ENCODE results near the gene FGF19. TPM values are rescaled to one million over a fixed set of nuclear protein-coding genes. Genes with fewer than 3 reads are reported as not detected.
"Not testable (repeated sequence)": the region's sequence is repeated elsewhere in the genome, so short reads cannot be mapped to it uniquely, and the experiment has no call there.

Gene FGF19
- polyA plus RNA-seq, 1 experiment: not detected

GRCh38 chr11:69698362-69698761 lies 5.5 kb downstream of the FGF19 start:
- TF ChIP-seq CTCF (IDR thresholded peaks at IDR 0.05; ENCODE audit: insufficient read depth, low read depth, low read length): no peak
- CTCF ChIA-PET: interaction anchor here (0.9 to 1.2 kb wide), 3 partner anchors 10 to 217 kb away, joined by 3 to 4 read pairs (median 4); no protein-coding TSS in a partner anchor
- H3K27me3 ChIP-seq (ENCODE audit: control insufficient read depth, insufficient read depth, low read length): peaks cover 25% of the 10 kb centered on the region

GRCh38 chr11:69697861-69698260 lies 6.0 kb downstream of the FGF19 start:
- POLR2A ChIA-PET: no interaction called here
- Histone ChIP-seq H3K36me3 (ENCODE audit: control insufficient read depth, insufficient read depth, low read length) (no peaks in the 10 kb centered on the region), H3K4me3 (ENCODE audit: low read depth, low read length) (no peak overlapping the region), H3K27me3 (ENCODE audit: control insufficient read depth, insufficient read depth, low read length) (peaks cover 20% of the 10 kb centered on the region)
- no peak for TF ChIP-seq CTCF (IDR thresholded peaks at IDR 0.05; ENCODE audit: insufficient read depth, low read depth, low read length)
- no peak for DNase-seq (ENCODE audit: low read depth)
- CTCF ChIA-PET: no interaction called here

More at GRCh38 chr11:69698362-69698761, 5.5 kb downstream of the FGF19 start:
- Histone ChIP-seq H3K36me3 (ENCODE audit: control insufficient read depth, insufficient read depth, low read length) (no peaks in the 10 kb centered on the region), H3K4me3 (ENCODE audit: low read depth, low read length) (no peak overlapping the region)
- DNase-seq (ENCODE audit: low read depth): no peak
- POLR2A ChIA-PET: no interaction called here

- peaks cover 18% of the 10 kb centered on the region for H3K27me3 ChIP-seq (ENCODE audit: control insufficient read depth, insufficient read depth, low read length)
Measured at GRCh38 chr11:69697469-69697843, 6.4 kb downstream of the FGF19 start.

GRCh38 chr11:69696749-69697468 lies 6.9 kb downstream of the FGF19 start:
- H3K36me3 ChIP-seq (ENCODE audit: control insufficient read depth, insufficient read depth, low read length): no peaks in the 10 kb centered on the region
- no peak for TF ChIP-seq CTCF (IDR thresholded peaks at IDR 0.05; ENCODE audit: insufficient read depth, low read depth, low read length)
- no peak overlapping the region for H3K4me3 ChIP-seq (ENCODE audit: low read depth, low read length)
- CTCF ChIA-PET: interaction anchor here (0.6 kb wide), 1 partner anchor 213 kb away, joined by 3 read pairs; no protein-coding TSS in a partner anchor
- peaks cover 19% of the 10 kb centered on the region for H3K27me3 ChIP-seq (ENCODE audit: control insufficient read depth, insufficient read depth, low read length)
- no peak for DNase-seq (ENCODE audit: low read depth)
- POLR2A ChIA-PET: no interaction called here

More at GRCh38 chr11:69697469-69697843, 6.4 kb downstream of the FGF19 start:
- ChIA-PET CTCF (no interaction called here), POLR2A (no interaction called here)
- H3K36me3 ChIP-seq (ENCODE audit: control insufficient read depth, insufficient read depth, low read length): no peaks in the 10 kb centered on the region
- TF ChIP-seq CTCF (IDR thresholded peaks at IDR 0.05; ENCODE audit: insufficient read depth, low read depth, low read length): no peak
- DNase-seq (ENCODE audit: low read depth): no peak
- no peak overlapping the region for H3K4me3 ChIP-seq (ENCODE audit: low read depth, low read length)

- peaks cover 16% of the 10 kb centered on the region for H3K27me3 ChIP-seq (ENCODE audit: control insufficient read depth, insufficient read depth, low read length)
- CTCF ChIA-PET: interaction anchor here (0.6 kb wide), 1 partner anchor 214 kb away, joined by 3 read pairs; no protein-coding TSS in a partner anchor
- not testable (repeated sequence) for H3K4me3 ChIP-seq (ENCODE audit: low read depth, low read length); DNase-seq (ENCODE audit: low read depth); H3K36me3 ChIP-seq (ENCODE audit: control insufficient read depth, insufficient read depth, low read length)
- POLR2A ChIA-PET: interaction anchor here (0.7 kb wide), 1 partner anchor 12 kb away, joined by 5 read pairs; no protein-coding TSS in a partner anchor
Measured at GRCh38 chr11:69695995-69696394, 7.8 kb downstream of the FGF19 start.
